ENCODE results near the gene MS4A8. TPM values are rescaled to one million over a fixed set of nuclear protein-coding genes. Genes with fewer than 3 reads are reported as not detected.
"Not testable (repeated sequence)": the region's sequence is repeated elsewhere in the genome, so short reads cannot be mapped to it uniquely, and the experiment has no call there.

Gene MS4A8
- total RNA-seq, 1 donor from 2014 or later, result 2.8 TPM

GRCh38 chr11:60753309-60753708, 53.9 kb downstream of the MS4A8 start:
- Mint-ChIP-seq H3K36me3 (no peaks in the 10 kb centered on the region), H3K4me3 (no peak overlapping the region), H3K4me1 (ENCODE audit: unreplicated experiment) (no peaks in the 10 kb centered on the region), H3K9me3 (no peaks in the 10 kb centered on the region), H3K27ac (no peak overlapping the region), H3K27me3 (peaks cover 12% of the 10 kb centered on the region)
- TF ChIP-seq CTCF (conservative IDR thresholded peaks at IDR 0.05), result no peak
- no peak for DNase-seq (ENCODE audit: extremely low spot score, unreplicated experiment)

- Mint-ChIP-seq H3K27me3 (peaks cover 13% of the 10 kb centered on the region), H3K36me3 (no peaks in the 10 kb centered on the region), H3K4me1 (ENCODE audit: unreplicated experiment) (no peaks in the 10 kb centered on the region), H3K27ac (no peak overlapping the region), H3K9me3 (no peaks in the 10 kb centered on the region), H3K4me3 (no peak overlapping the region)
- no peak for TF ChIP-seq CTCF (conservative IDR thresholded peaks at IDR 0.05)
- no peak for DNase-seq (ENCODE audit: extremely low spot score, unreplicated experiment)
These were observed 55.5 kb downstream of the MS4A8 start for GRCh38 chr11:60754887-60755286.

- TF ChIP-seq CTCF (conservative IDR thresholded peaks at IDR 0.05), result peak; percentile 66
These were observed 57.1 kb downstream of the MS4A8 start, which contains the start of gene MS4A15 for GRCh38 chr11:60756307-60757032. TSS of gene MS4A15 (plus strand) at chr11:60756867. CDS start at chr11:60763734, 6,867 bp downstream.

GRCh38 chr11:60757231-60757800, 57.9 kb downstream of the MS4A8 start:
- Mint-ChIP-seq H3K9me3 (no peaks in the 10 kb centered on the region), H3K36me3 (no peaks in the 10 kb centered on the region), H3K4me3 (no peak overlapping the region), H3K27ac (no peak overlapping the region), H3K27me3 (peaks cover 11% of the 10 kb centered on the region), H3K4me1 (ENCODE audit: unreplicated experiment) (no peaks in the 10 kb centered on the region)
- TF ChIP-seq CTCF (conservative IDR thresholded peaks at IDR 0.05), result no peak
- DNase-seq (ENCODE audit: extremely low spot score, unreplicated experiment), result no peak

More at GRCh38 chr11:60756307-60757032, 57.1 kb downstream of the MS4A8 start, which contains the start of gene MS4A15:
- Mint-ChIP-seq H3K27ac (peak within 1 kb of the TSS; percentile 97), H3K9me3 (no peaks in the 10 kb centered on the region), H3K4me1 (ENCODE audit: unreplicated experiment) (no peaks in the 10 kb centered on the region), H3K27me3 (peaks cover 12% of the 10 kb centered on the region), H3K4me3 (no peak within 1 kb of the TSS), H3K36me3 (no peaks in the 10 kb centered on the region)
- no peak for DNase-seq (ENCODE audit: extremely low spot score, unreplicated experiment)

GRCh38 chr11:60758671-60759070, 59.3 kb downstream of the MS4A8 start:
- not testable (repeated sequence) for H3K27me3 Mint-ChIP-seq

GRCh38 chr11:60759438-60760225, 60.2 kb downstream of the MS4A8 start:
- not testable (repeated sequence) for H3K9me3 Mint-ChIP-seq; H3K4me1 Mint-ChIP-seq (ENCODE audit: unreplicated experiment); H3K27ac Mint-ChIP-seq; H3K4me3 Mint-ChIP-seq; DNase-seq (ENCODE audit: extremely low spot score, unreplicated experiment); H3K27me3 Mint-ChIP-seq; H3K36me3 Mint-ChIP-seq

More at GRCh38 chr11:60758671-60759070, 59.3 kb downstream of the MS4A8 start:
- H3K27ac Mint-ChIP-seq; H3K36me3 Mint-ChIP-seq; H3K4me1 Mint-ChIP-seq (ENCODE audit: unreplicated experiment); H3K4me3 Mint-ChIP-seq; DNase-seq (ENCODE audit: extremely low spot score, unreplicated experiment); H3K9me3 Mint-ChIP-seq: not testable (repeated sequence)
